IPS-NIHi7 (cell line): ENCODE data around the gene CISH.

ENCODE experiments used
- DNase-seq: peaks from one replicate; pipeline ENCODE4 v3.0.0; 2012; ENCODE audit warnings: mixed read lengths; ENCODE audit errors: extremely low spot score

Gene CISH

GRCh38 chr3:50612970-50613846 is 1.6 kb upstream of the CISH start:
- DNase-seq = no peak

GRCh38 chr3:50612234-50612882 is 784 bp upstream of the CISH start:
- DNase-seq = no peak

- DNase-seq = no peak
Measured at GRCh38 chr3:50610992-50611463, 546 bp downstream of the CISH start.

DNA sequence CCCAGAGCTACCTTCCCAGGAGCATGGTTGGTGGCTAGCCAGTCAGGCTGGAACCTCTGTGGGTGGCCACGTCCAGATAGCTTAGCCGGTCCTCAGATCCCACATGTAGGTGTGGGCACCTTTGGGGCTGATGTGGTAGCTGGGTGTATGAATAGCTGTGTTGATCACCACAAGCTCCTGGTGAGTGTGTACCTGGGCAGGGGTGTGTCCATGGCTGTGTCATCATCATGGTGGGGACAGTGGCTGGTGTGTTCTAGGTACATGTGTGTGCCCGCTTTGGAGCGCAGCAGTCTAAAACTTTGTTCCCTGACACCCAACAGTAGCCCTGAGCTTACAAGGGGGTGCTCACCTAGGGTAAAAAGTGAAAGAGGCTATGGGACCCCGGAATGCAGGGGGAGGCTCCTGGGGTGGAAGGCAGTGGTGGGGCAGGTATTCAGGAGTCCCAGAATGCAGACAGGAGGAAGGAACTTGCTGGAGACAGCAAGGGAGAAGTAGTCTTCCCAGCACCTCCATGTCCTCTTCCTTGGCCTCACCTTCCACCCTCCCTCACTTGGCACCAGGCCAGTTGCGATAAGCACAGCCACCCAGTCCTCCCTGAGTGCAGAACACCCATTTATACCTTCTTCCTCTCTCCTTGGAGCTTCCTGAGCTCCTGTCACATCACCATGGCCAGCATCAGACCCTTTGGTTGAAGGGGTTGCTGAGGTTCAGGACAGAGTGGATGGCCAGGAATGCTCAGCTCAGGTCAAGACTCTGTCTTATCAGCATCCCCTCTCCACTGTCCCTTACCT is 1.2 kb downstream of the CISH start:
- DNase-seq = no peak

DNA sequence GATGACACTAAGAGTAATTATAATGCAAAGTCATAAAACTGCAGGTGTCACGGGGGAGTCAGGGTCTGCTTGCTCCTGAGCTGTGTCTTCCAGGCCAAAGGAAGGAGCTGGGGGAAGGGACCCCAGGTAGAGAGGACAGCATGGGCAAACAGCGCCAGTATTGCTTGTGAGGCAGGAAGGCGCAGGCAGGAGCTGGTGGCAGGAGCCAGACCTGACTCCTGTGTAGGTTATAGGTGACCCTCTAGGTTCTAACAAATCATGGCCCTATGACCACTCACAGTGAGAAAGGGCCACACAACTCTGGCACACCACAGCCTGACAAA is 1.9 kb downstream of the CISH start:
- DNase-seq = no peak

GRCh38 chr3:50609071-50609762 is 2.4 kb downstream of the CISH start:
- no peak for DNase-seq

DNA sequence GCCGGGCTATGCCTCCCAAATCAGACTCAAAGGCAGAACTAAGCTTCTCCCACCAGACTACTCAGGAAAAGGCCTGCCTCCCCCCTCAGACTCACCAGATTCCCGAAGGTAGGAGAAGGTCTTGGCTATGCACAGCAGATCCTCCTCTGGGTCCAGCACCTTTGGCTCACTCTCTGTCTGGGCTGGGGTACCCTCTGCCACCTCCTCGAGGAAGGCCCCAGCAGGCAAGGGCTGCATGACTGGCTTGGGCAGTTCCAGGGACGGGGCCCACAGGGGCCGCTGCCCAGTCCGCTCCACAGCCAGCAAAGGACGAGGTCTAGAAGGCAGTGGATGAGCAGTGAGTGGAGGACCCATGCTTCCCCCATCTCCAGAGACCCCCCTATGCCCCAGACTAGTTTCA is 3.3 kb downstream of the CISH start:
- DNase-seq = no peak

DNA sequence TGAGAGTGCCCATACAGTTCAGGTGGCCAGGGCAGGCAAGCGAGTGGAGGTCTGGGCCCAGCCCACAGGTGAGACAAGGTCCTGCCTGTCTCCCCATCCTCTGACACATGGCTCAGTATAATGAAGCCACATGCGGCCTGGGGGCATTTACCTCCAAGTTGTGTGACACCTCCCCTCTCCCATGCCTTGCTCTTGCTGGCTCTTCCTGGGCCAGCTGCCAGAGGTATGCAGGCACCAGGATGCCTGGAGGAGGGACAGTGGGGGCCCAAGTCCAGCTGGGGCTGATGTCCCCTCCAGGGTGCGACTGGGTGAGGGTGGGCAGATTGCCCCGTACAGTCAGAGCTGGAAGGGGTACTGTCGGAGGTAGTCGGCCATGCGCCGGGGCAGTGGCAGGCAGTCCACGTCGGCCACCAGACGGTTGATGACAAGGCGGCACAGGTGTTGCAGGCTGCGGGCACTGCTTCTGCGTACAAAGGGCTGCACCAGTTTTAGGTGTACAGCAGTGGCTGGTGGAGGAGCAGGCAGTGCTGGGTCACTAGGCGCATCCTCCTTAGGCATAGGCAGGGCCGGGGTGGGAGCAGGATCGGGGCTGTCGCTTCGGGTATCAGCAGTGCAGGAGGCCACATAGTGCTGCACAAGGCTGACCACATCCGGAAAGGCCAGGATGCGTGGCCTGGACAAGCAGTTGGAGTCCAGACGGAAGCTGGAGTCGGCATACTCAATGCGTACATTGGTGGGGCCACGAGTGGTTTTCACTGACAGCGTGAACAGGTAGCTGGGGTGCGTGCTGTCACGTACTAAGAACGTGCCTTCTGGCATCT is 4.1 kb downstream of the CISH start:
- DNase-seq = no peak

GRCh38 chr3:50606596-50606995 is 5.0 kb downstream of the CISH start:
- DNase-seq = no peak

DNA sequence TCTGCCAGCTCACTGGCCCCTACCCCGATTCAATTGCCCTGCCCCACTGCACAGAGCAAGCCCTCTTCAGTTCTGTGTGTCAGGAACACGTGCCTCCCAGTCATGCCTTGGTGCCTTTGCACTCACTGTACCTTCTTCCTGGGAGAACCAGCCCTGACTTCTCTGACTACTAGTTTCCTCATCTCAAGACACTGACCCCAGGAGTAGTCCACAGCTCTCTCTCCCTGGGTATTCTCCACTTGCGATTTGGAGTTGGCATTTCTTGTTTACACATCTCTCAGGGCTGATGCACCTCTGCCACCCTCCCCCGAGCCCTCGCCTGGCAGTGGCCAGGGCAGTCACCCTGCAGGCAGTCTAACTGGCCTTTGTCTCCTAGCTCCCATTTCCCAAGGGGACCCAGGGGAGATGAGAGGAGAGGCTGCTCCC is 5.7 kb downstream of the CISH start:
- DNase-seq = no peak

GRCh38 chr3:50604628-50605588 is 6.7 kb downstream of the CISH start:
- no peak for DNase-seq

DNA sequence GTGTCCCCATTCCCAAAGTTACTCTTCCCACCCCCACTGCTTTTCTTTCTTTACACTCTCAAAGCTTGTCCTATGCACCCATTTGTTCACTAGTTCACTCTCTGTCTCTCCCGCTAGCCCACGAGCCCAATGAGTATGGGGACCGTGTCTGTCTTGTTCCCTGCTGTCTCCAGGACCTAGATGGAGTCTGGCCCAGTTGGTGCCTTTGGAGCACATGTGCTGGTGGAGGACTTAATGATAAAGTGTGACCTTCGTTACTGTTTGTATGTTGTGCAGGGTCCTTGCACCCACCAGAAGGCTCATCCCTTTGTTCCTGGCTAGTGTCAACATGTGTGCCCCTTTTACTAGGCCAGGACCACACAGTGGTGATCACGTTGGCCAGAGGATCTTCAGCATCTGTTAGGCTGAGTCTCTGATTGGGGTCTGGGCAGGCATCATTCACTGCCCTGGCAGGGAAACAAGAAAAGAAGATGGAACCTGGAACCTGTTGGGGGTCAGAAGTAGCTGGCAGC is 7.4 kb downstream of the CISH start:
- no peak for DNase-seq

GRCh38 chr3:50603261-50604109 is 8.1 kb downstream of the CISH start:
- DNase-seq = no peak

- no peak for DNase-seq
Measured at GRCh38 chr3:50602595-50603191, 8.9 kb downstream of the CISH start.

- DNase-seq = no peak
Measured at GRCh38 chr3:50600841-50601591, 10.6 kb downstream of the CISH start.

GRCh38 chr3:50600141-50600753 is 11.3 kb downstream of the CISH start:
- no peak for DNase-seq

- DNase-seq = no peak
Measured at GRCh38 chr3:50599716-50600118, 11.9 kb downstream of the CISH start.
